ENCODE results near the gene PRDM4.

Gene PRDM4

DNA sequence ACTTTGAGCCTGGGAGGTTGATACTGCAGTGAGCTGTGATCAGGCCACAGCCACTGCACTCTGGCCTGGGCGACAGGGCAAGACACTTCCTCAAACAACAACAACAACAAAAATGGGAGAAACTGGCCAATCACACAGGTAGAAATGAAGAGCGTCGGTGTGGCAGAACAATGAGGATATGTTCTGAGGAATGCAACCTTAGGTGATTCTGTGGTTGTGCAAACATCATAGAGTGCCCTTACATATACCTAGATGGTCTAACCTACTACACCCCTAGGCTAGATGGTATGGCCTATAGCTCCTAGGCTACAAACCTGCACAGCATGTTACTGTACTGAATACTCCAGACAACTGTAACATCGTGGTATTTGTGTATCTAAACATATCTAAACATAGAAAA, 3.7 kb upstream of the PRDM4 start:
- Histone ChIP-seq H3K79me2 (ENCODE audit: insufficient read depth, low read length) (peaks cover 10% of the 10 kb centered on the region), H3K9me3 (ENCODE audit: insufficient read depth, low read length, severe bottlenecking) (no peaks in the 10 kb centered on the region), H3K4me3 (ENCODE audit: low read depth in 1 of 2, low read length in 2 of 2) (no peak overlapping the region), H2AFZ (ENCODE audit: low read depth, low read length) (no peak overlapping the region), H3K36me3 (ENCODE audit: insufficient read depth, low read length) (0 out of 2 replicates have a peak, but pooled peaks cover under 1% of the 10 kb centered on the region), H3K27me3 (ENCODE audit: insufficient read depth, low read length, poor library complexity) (no peaks in the 10 kb centered on the region), H4K20me1 (ENCODE audit: insufficient read depth, low read length) (no peaks in the 10 kb centered on the region), H3K27ac (ENCODE audit: low read length) (no peak overlapping the region), H3K4me2 (ENCODE audit: insufficient read depth, low read length) (no peak overlapping the region), H3K9ac (ENCODE audit: low read depth, low read length) (no peak overlapping the region), H3K4me1 (ENCODE audit: insufficient read depth, low read length) (peaks cover 15% of the 10 kb centered on the region)
- no peak for TF ChIP-seq EZH2 (IDR thresholded peaks at IDR 0.05; ENCODE audit: borderline replicate concordance, low read depth, low read length, severe bottlenecking)
- TF ChIP-seq, protein P1, sequence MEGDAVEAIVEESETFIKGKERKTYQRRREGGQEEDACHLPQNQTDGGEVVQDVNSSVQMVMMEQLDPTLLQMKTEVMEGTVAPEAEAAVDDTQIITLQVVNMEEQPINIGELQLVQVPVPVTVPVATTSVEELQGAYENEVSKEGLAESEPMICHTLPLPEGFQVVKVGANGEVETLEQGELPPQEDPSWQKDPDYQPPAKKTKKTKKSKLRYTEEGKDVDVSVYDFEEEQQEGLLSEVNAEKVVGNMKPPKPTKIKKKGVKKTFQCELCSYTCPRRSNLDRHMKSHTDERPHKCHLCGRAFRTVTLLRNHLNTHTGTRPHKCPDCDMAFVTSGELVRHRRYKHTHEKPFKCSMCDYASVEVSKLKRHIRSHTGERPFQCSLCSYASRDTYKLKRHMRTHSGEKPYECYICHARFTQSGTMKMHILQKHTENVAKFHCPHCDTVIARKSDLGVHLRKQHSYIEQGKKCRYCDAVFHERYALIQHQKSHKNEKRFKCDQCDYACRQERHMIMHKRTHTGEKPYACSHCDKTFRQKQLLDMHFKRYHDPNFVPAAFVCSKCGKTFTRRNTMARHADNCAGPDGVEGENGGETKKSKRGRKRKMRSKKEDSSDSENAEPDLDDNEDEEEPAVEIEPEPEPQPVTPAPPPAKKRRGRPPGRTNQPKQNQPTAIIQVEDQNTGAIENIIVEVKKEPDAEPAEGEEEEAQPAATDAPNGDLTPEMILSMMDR (IDR thresholded peaks at IDR 0.05; ENCODE audit: borderline replicate concordance, extremely low read depth, low read length, poor library complexity, severe bottlenecking) = no peak
- ATAC-seq (ENCODE audit: insufficient read depth, low read depth) (no peak), DNase-seq (no peak)

DNA sequence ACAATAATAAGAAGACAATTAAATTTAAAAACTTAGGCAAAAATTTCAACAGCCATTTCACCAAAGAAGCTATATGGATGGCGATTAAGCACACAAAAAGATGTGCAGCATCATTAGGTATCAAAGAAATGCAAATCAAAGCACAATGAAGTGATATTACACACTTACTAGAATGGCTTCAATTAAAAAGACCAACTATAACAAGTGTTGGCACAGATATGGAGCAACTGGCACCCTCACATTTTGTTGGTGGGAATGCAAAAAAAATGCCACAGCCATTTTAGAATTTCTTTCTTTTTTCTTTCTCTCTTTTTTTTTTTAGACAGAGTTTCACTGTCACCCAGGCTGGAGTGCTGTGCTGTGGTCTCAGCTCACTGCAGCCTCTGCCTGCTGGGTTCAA, 1.9 kb upstream of the PRDM4 start:
- H3K4me2 ChIP-seq (ENCODE audit: insufficient read depth, low read length) = no peak overlapping the region
- DNase-seq (no peak), ATAC-seq (ENCODE audit: insufficient read depth, low read depth) (no peak)
- no peak overlapping the region for H3K27ac ChIP-seq (ENCODE audit: low read length)
- H2AFZ ChIP-seq (ENCODE audit: low read depth, low read length) = no peak overlapping the region
- H4K20me1 ChIP-seq (ENCODE audit: insufficient read depth, low read length) = peaks cover 3% of the 10 kb centered on the region; the same call in 1 of the 2 replicates
- peaks cover 27% of the 10 kb centered on the region for H3K79me2 ChIP-seq (ENCODE audit: insufficient read depth, low read length)
- no peaks in the 10 kb centered on the region for H3K9me3 ChIP-seq (ENCODE audit: insufficient read depth, low read length, severe bottlenecking)
- H3K36me3 ChIP-seq (ENCODE audit: insufficient read depth, low read length) = peaks cover 17% of the 10 kb centered on the region
- H3K4me1 ChIP-seq (ENCODE audit: insufficient read depth, low read length) = peaks cover 32% of the 10 kb centered on the region
- TF ChIP-seq, protein P1 (IDR thresholded peaks at IDR 0.05; ENCODE audit: borderline replicate concordance, extremely low read depth, low read length, poor library complexity, severe bottlenecking) = no peak
- no peak for TF ChIP-seq EZH2 (IDR thresholded peaks at IDR 0.05; ENCODE audit: borderline replicate concordance, low read depth, low read length, severe bottlenecking)
- H3K9ac ChIP-seq (ENCODE audit: low read depth, low read length) = no peak overlapping the region
- no peak overlapping the region for H3K4me3 ChIP-seq (ENCODE audit: low read depth in 1 of 2, low read length in 2 of 2)
- no peaks in the 10 kb centered on the region for H3K27me3 ChIP-seq (ENCODE audit: insufficient read depth, low read length, poor library complexity)

DNA sequence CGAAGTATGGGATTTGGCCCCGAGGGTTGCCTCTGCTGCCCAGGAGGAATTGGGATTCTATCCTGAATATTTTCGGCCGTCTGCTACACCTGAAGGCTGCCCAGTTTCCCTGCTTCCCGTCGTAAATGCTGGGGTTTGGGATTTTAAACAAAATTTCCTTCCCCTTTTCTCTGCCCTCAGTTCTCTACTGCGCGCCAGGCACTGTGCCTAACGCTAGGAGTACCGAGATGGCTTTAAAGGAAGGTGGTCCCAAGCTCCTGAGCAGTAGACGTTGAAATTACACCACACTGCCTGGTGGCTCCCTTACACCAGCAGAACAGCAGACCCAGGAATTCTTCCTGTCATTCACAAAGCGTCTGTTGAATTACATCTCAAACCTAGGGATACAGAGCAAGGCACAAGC, 566 bp upstream of the PRDM4 start:
- peaks cover 28% of the 10 kb centered on the region for H3K36me3 ChIP-seq (ENCODE audit: insufficient read depth, low read length)
- H2AFZ ChIP-seq (ENCODE audit: low read depth, low read length) = peak overlapping the region; percentile 99
- peak overlapping the region; percentile 81 for H3K4me2 ChIP-seq (ENCODE audit: insufficient read depth, low read length)
- H3K9me3 ChIP-seq (ENCODE audit: insufficient read depth, low read length, severe bottlenecking) = no peaks in the 10 kb centered on the region
- no peaks in the 10 kb centered on the region for H3K27me3 ChIP-seq (ENCODE audit: insufficient read depth, low read length, poor library complexity)
- peak overlapping the region; percentile 43; the same call in 1 of the 2 replicates for H3K27ac ChIP-seq (ENCODE audit: low read length)
- TF ChIP-seq, protein P1 (IDR thresholded peaks at IDR 0.05; ENCODE audit: borderline replicate concordance, extremely low read depth, low read length, poor library complexity, severe bottlenecking) = no peak
- peak overlapping the region; percentile 80 for H3K9ac ChIP-seq (ENCODE audit: low read depth, low read length)
- H4K20me1 ChIP-seq (ENCODE audit: insufficient read depth, low read length) = peaks cover 3% of the 10 kb centered on the region; the same call in 1 of the 2 replicates
- no peak for ATAC-seq (ENCODE audit: insufficient read depth, low read depth)
- peaks cover 36% of the 10 kb centered on the region for H3K4me1 ChIP-seq (ENCODE audit: insufficient read depth, low read length)
- H3K79me2 ChIP-seq (ENCODE audit: insufficient read depth, low read length) = peaks cover 33% of the 10 kb centered on the region
- DNase-seq = no peak
- H3K4me3 ChIP-seq (ENCODE audit: low read depth in 1 of 2, low read length in 2 of 2) = peak overlapping the region; percentile 33 to 82; a peak in 3 of 4 replicates

Data from DND-41 (cell line).